Right lung (tissue), 5 donors: ENCODE measurements around the gene PSG6. TPM values are rescaled to one million over a fixed set of nuclear protein-coding genes. Genes with fewer than 3 reads are reported as not detected.
"Not testable (repeated sequence)": the region's sequence is repeated elsewhere in the genome, so short reads cannot be mapped to it uniquely, and the experiment has no call there.

ENCODE experiments used
- DNase-seq, 2 donors: peaks; one replicate each; pipeline ENCODE4 v3.0.0-alpha.2; 2013
- polyA plus RNA-seq, 5 donors: library from polyadenylated mRNA; unstranded; fragments of 120-200 nt; gene quantifications; one replicate each; pipeline versions ENCODE4 v1.2.1 to v1.2.3, GENCODE V29; 2013; ENCODE audit warnings: inconsistent platforms in 1 of 5, low replicate concordance in 1 of 5; ENCODE audit not compliant: insufficient read length in 5 of 5, insufficient read depth in 1 of 5

The PSG6 gene
- polyA plus RNA-seq, 5 donors: 0.20 to 0.30 TPM; not detected in 3

GRCh38 chr19:42852821-42853220 is 64.9 kb downstream of the PSG6 start:
- not testable (repeated sequence) for DNase-seq

Other genes starting within 250 kb of the PSG6 start
- under 1 TPM in 1 of 5 donors, not detected in 4; 0.34 TPM for gene PSG3, start 177.4 kb downstream of the PSG6 start, polyA plus RNA-seq
- under 1 TPM in 1 of 5 donors, not detected in 4; 0.12 TPM for gene PSG8, start 152.2 kb downstream of the PSG6 start, polyA plus RNA-seq
- 1 to 10 TPM in 1 of 5 donors, under 1 TPM in 1, not detected in 3; 0.21 to 1.0 TPM for gene PSG1, start 38.2 kb downstream of the PSG6 start, polyA plus RNA-seq
- under 1 TPM in 1 of 5 donors, not detected in 4; 0.47 TPM for gene PSG7, start 19.3 kb upstream of the PSG6 start, polyA plus RNA-seq
- under 1 TPM in 1 of 5 donors, not detected in 4; 0.37 TPM for gene PSG11, start 108.6 kb upstream of the PSG6 start, polyA plus RNA-seq
- gene PSG2, start 164.8 kb upstream of the PSG6 start, polyA plus RNA-seq: under 1 TPM in 1 of 5 donors, not detected in 4; 0.50 TPM